Heart left ventricle (tissue), 16 donors: ENCODE data around the gene IFNGR2. TPM values are rescaled to one million over a fixed set of nuclear protein-coding genes. Genes with fewer than 3 reads are reported as not detected.

ENCODE experiments used
- ATAC-seq, 4 donors: fragments of 200-7000 bp; cut with Tn5 transposase; one replicate each; pipeline ENCODE4 v1.9.1; 2020 to 2022; ENCODE audit warnings: moderate library complexity in 4 of 4, mild to moderate bottlenecking in 3 of 4, moderate number of reproducible peaks in 1 of 4
- DNase-seq, 5 donors: peaks; one replicate each; pipeline ENCODE4 v3.0.0-alpha.2; 2020
- H3K27ac ChIP-seq, 12 donors: fragments of 200-600 bp; sonication (generic) in 4 of 12; one replicate each; pipeline versions ENCODE4 v1.5.0 to v1.8.0; 2016 to 2022; ENCODE audit warnings: mild to moderate bottlenecking in 2 of 12
- H3K27me3 ChIP-seq, 9 donors: fragments of 200-600 bp; sonication (generic) in 2 of 9; one replicate each; pipeline versions ENCODE4 v1.5.1 to v1.8.0; 2016 to 2022; ENCODE audit warnings: mild to moderate bottlenecking in 3 of 9
- H3K36me3 ChIP-seq, 9 donors: fragments of 200-600 bp; sonication (generic) in 2 of 9; one replicate each; pipeline versions ENCODE4 v1.5.0 to v1.8.0; 2018 to 2022; ENCODE audit warnings: mild to moderate bottlenecking in 2 of 9
- H3K4me1 ChIP-seq, 12 donors: fragments of 200-600 bp; sonication (generic) in 4 of 12; one replicate each; pipeline versions ENCODE4 v1.5.0 to v1.8.0; 2016 to 2022; ENCODE audit warnings: mild to moderate bottlenecking in 3 of 12
- H3K4me3 ChIP-seq, 12 donors: fragments of 200-600 bp; sonication (generic) in 4 of 12; one replicate each; pipeline versions ENCODE4 v1.5.0 to v1.8.0; 2017 to 2022; ENCODE audit warnings: mild to moderate bottlenecking in 9 of 12, moderate library complexity in 4 of 12
- H3K9me3 ChIP-seq, 12 donors: fragments of 200-600 bp; sonication (generic) in 4 of 12; one replicate each; pipeline versions ENCODE4 v1.5.0 to v1.8.0; 2016 to 2022; ENCODE audit warnings: mild to moderate bottlenecking in 1 of 12
- CTCF ChIP-seq, 12 donors: fragments of 200-600 bp; sonication (generic) in 4 of 12; IDR thresholded peaks; one replicate each; pipeline versions ENCODE4 v1.5.0 to v1.8.0; 2018 to 2022; ENCODE audit warnings: antibody characterized with exemption in 12 of 12, mild to moderate bottlenecking in 5 of 12
- POLR2A ChIP-seq, 2 donors: fragments of 450-650 bp; IDR thresholded peaks; one replicate each; pipeline ENCODE4 v1.6.1; 2017; ENCODE audit warnings: antibody characterized with exemption in 2 of 2, mild to moderate bottlenecking in 2 of 2, moderate library complexity in 2 of 2
- WGBS, 4 donors: extraction: QIAGEN DNeasy Blood & Tissue Kit in 2 of 4; methylation state at CpG; one replicate each; pipeline versions ENCODE4 v1.1.5 to v1.1.7; 2013 to 2018; 5-methylcytosine and 5-hydroxymethylcytosine counted together
- intact Hi-C, 10 donors: fragments of 100-400 bp; cut with DNase I; formaldehyde crosslinking; loops; one replicate each; pipeline versions ENCODE4 v1.11.1 to v1.14.2; 2022
- polyA plus RNA-seq, 2 donors: library from polyadenylated mRNA; stranded (reverse); fragments of 200-250 nt; gene quantifications; one replicate each; pipeline ENCODE4 v1.2.3, GENCODE V29; 2013
- total RNA-seq, 9 donors: library from RNA; depleted of rRNA in 2 of 9; stranded (reverse); fragments of >200 nt in 2 of 9; fragmentation: NEBNext Ultra II Directional in 3 of 9; extraction: Animal tissue kit (Norgen Biotek cat#: 25700) in 3 of 9; gene quantifications; one replicate each; pipeline versions ENCODE4 v1.1.0 to v1.2.4, GENCODE V29; 2016 to 2023
- donor health status: ischemic (EF 13 %, LVEDD 7.1; RV severe dilation, severe dysfunction).
- donor health status: healthy with polysubstance abuse.
- donor health status: DM: no; HTN: yes; CAD: no.
- donor health status: DM: no; HTN: no; CAD: no.
- donor health status: ischemic (EF 25% LVEDD 6.9; RV normal size, moderate dysfunction).
- donor health status: ischemic (EF 25% LVEDD 5.7; RV mildly dilated, moderate dysfunction).
- donor health status: healthy.
- donor health status: DM: yes; HTN: yes; CAD: no.
- donor health status: ischemic (EF 35%, LVEDD 5.7; RV mildly dilated, moderate dysfunction).
- donor health status: nonischemic (EF 11% LVEDD 7.7; RV severe dilation, severe dysfunction).
- donor health status: DM: yes; HTN: yes; CAD: no.
- donor health status: PGD.
- donor health status: ischemic (EF 29% LVEDD 5.4; RV normal size, mild dysfunction).
- donor health status: nonischemic (EF 23%, LVEDD 6.1; RV moderate dilation, normal function).

IFNGR2 gene
- total and polyA plus RNA-seq, 11 donors = 25.1 to 83.3 (median 33.5) TPM

- no peak for TF ChIP-seq POLR2A (IDR thresholded peaks at IDR 0.05)
- TF ChIP-seq CTCF (IDR thresholded peaks at IDR 0.05) = no peak
- Histone ChIP-seq H3K4me3 (no peak overlapping the region), H3K36me3 (peaks cover 0 to 100% (median 93%) of the 10 kb centered on the region in 9 donors), H3K27me3 (no peaks in the 10 kb centered on the region), H3K4me1 (peaks cover 0 to 43% (median 16%) of the 10 kb centered on the region in 12 donors), H3K27ac (peak overlapping the region; percentile 2 to 90 (median 71)), H3K9me3 (no peaks in the 10 kb centered on the region)
- peak; percentile 71 to 92 (median 86) for ATAC-seq
- intact Hi-C loops = no loop called here
- 76 to 89% (median 80%) methylated on average over 5 of the region's 5 CpGs for WGBS, 4 donors
- DNase-seq = no peak
Measured at GRCh38 chr21:33434770-33435360, 31.7 kb downstream of the IFNGR2 start.

- H3K27ac ChIP-seq = peak overlapping the region in 1 of 12 donors; percentile 43
- DNase-seq (no peak), ATAC-seq (no peak)
- no peak overlapping the region for H3K4me3 ChIP-seq
- H3K9me3 ChIP-seq = no peaks in the 10 kb centered on the region
- peaks cover 0 to 81% (median 71%) of the 10 kb centered on the region in 9 donors for H3K36me3 ChIP-seq
- intact Hi-C loops = no loop called here
- TF ChIP-seq CTCF (IDR thresholded peaks at IDR 0.05) (no peak), POLR2A (IDR thresholded peaks at IDR 0.05) (no peak)
- H3K27me3 ChIP-seq = no peaks in the 10 kb centered on the region
- WGBS, 4 donors = 72 to 91% (median 78%) methylated on average over 6 of the region's 6 CpGs
- H3K4me1 ChIP-seq = peaks cover 3 to 50% (median 22%) of the 10 kb centered on the region in 12 donors
Measured at GRCh38 chr21:33437140-33437539, 33.9 kb downstream of the IFNGR2 start.

- H3K4me3 ChIP-seq = no peak overlapping the region
- no peaks in the 10 kb centered on the region for H3K27me3 ChIP-seq
- no peaks in the 10 kb centered on the region for H3K9me3 ChIP-seq
- ATAC-seq = peak; percentile 59 to 80 (median 75)
- intact Hi-C loops = loop anchor here in 9 of 10 donors (2.0 to 10.0 kb wide), 9 partner anchors 67 to 607 kb away; no protein-coding TSS in a partner anchor
- H3K4me1 ChIP-seq = peaks cover 0 to 26% (median 13%) of the 10 kb centered on the region in 12 donors
- DNase-seq = peak in 4 of 5 donors; percentile 70 to 80 (median 78)
- 52 to 61% (median 57%) methylated on average over 11 of the region's 11 CpGs for WGBS, 4 donors
- TF ChIP-seq POLR2A (IDR thresholded peaks at IDR 0.05) (no peak), CTCF (IDR thresholded peaks at IDR 0.05) (no peak)
- peaks cover 0 to 52% (median 35%) of the 10 kb centered on the region in 9 donors for H3K36me3 ChIP-seq
- H3K27ac ChIP-seq = peak overlapping the region in 11 of 12 donors; percentile 21 to 71 (median 51)
Measured at GRCh38 chr21:33441489-33442477, 38.6 kb downstream of the IFNGR2 start.

GRCh38 chr21:33443194-33443593 lies 40.0 kb downstream of the IFNGR2 start:
- Histone ChIP-seq H3K4me1 (peaks cover 0 to 26% (median 13%) of the 10 kb centered on the region in 12 donors), H3K36me3 (peaks cover 0 to 49% (median 26%) of the 10 kb centered on the region in 9 donors), H3K9me3 (no peaks in the 10 kb centered on the region), H3K27ac (peak overlapping the region in 3 of 12 donors; percentile 49 to 71 (median 60)), H3K27me3 (no peaks in the 10 kb centered on the region), H3K4me3 (no peak overlapping the region)
- DNase-seq = no peak
- TF ChIP-seq CTCF (IDR thresholded peaks at IDR 0.05) (no peak), POLR2A (IDR thresholded peaks at IDR 0.05) (no peak)
- WGBS, 4 donors = 72 to 78% (median 74%) methylated on average over 5 of the region's 5 CpGs
- intact Hi-C loops = loop anchor here in 9 of 10 donors (2.0 to 10.0 kb wide), 9 partner anchors 68 to 608 kb away; no protein-coding TSS in a partner anchor
- peak in 1 of 4 donors; percentile 49 for ATAC-seq
